Parathyroid adenoma (tissue), 2 donors: ENCODE data around the gene GADL1.

Source experiments
- H2AFZ ChIP-seq: fragments of 300-600 bp; sonication (generic); one replicate; pipeline ENCODE4 v1.7.0; 2017; ENCODE audit warnings: antibody characterized with exemption, mild to moderate bottlenecking
- H3K27ac ChIP-seq: fragments of 300-600 bp; sonication (generic); one replicate; pipeline ENCODE4 v1.7.0; 2017
- H3K27me3 ChIP-seq: fragments of 300-600 bp; sonication (generic); one replicate; pipeline ENCODE4 v1.7.0; 2017; ENCODE audit warnings: low read length; ENCODE audit not compliant: control insufficient read depth, insufficient read depth
- H3K36me3 ChIP-seq: fragments of 300-600 bp; sonication (generic); one replicate; pipeline ENCODE4 v1.7.0; 2017; ENCODE audit warnings: low read length; ENCODE audit not compliant: control insufficient read depth, insufficient read depth
- H3K4me1 ChIP-seq: fragments of 300-600 bp; sonication (generic); one replicate; pipeline ENCODE4 v1.7.0; 2017; ENCODE audit warnings: control low read depth
- H3K4me2 ChIP-seq: fragments of 300-600 bp; sonication (generic); one replicate; pipeline ENCODE4 v1.7.0; 2017; ENCODE audit warnings: low read length
- H3K4me3 ChIP-seq: fragments of 300-600 bp; sonication (generic); one replicate; pipeline ENCODE4 v1.7.0; 2017; ENCODE audit warnings: low read depth, low read length
- H3K79me2 ChIP-seq: fragments of 300-600 bp; sonication (generic); one replicate; pipeline ENCODE4 v1.7.0; 2017; ENCODE audit warnings: control low read depth
- H3K9ac ChIP-seq: fragments of 300-600 bp; sonication (generic); one replicate; pipeline ENCODE4 v1.7.0; 2017; ENCODE audit warnings: mild to moderate bottlenecking
- H3K9me3 ChIP-seq: fragments of 300-600 bp; sonication (generic); one replicate; pipeline ENCODE4 v1.7.0; 2017; ENCODE audit warnings: low read length; ENCODE audit not compliant: control insufficient read depth
- TF ChIP-seq, protein P1 (sequence below): fragments of 300-600 bp; sonication (generic); IDR thresholded peaks from one replicate; pipeline ENCODE4 v1.7.0; 2017; ENCODE audit warnings: antibody characterized with exemption, mild to moderate bottlenecking
- donor health status: primary hyperparathyroidism.

GADL1 gene

GRCh38 chr3:30749230-30749629, 145.2 kb downstream of the GADL1 start:
- H3K27ac ChIP-seq = no peak overlapping the region
- H3K79me2 ChIP-seq = no peaks in the 10 kb centered on the region
- H3K4me3 ChIP-seq = no peak overlapping the region
- TF ChIP-seq, protein P1, sequence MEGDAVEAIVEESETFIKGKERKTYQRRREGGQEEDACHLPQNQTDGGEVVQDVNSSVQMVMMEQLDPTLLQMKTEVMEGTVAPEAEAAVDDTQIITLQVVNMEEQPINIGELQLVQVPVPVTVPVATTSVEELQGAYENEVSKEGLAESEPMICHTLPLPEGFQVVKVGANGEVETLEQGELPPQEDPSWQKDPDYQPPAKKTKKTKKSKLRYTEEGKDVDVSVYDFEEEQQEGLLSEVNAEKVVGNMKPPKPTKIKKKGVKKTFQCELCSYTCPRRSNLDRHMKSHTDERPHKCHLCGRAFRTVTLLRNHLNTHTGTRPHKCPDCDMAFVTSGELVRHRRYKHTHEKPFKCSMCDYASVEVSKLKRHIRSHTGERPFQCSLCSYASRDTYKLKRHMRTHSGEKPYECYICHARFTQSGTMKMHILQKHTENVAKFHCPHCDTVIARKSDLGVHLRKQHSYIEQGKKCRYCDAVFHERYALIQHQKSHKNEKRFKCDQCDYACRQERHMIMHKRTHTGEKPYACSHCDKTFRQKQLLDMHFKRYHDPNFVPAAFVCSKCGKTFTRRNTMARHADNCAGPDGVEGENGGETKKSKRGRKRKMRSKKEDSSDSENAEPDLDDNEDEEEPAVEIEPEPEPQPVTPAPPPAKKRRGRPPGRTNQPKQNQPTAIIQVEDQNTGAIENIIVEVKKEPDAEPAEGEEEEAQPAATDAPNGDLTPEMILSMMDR = no peak
- no peaks in the 10 kb centered on the region for H3K9me3 ChIP-seq
- H3K27me3 ChIP-seq = no peaks in the 10 kb centered on the region
- H2AFZ ChIP-seq = no peak overlapping the region
- H3K36me3 ChIP-seq = no peaks in the 10 kb centered on the region
- H3K4me2 ChIP-seq = no peak overlapping the region
- H3K9ac ChIP-seq = no peak overlapping the region
- no peaks in the 10 kb centered on the region for H3K4me1 ChIP-seq

DNA sequence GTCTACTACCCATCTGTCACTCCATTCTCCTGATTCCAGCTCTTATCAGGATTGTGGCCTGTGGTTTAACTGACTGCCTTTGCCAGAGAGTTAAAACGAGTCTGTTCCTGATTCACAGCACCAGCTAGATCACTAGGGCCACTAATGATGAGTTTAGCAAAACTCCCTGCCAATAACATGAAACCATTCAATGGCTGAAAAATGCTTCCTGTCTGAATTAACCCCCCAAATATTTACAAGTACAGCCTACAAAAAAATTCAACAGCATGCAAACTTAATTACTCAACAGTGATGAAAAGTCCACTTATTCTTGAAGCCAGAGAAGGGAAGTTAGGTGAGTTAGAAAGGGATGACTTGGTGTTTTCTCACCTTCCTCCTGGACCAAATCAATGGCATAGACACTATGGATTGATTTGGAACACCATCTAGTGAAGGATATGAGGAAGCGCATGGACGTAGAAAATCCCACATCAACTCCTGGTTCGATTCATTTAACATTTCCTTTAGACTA, 146.6 kb downstream of the GADL1 start:
- Histone ChIP-seq H3K79me2 (no peaks in the 10 kb centered on the region), H3K9ac (no peak overlapping the region), H3K4me2 (no peak overlapping the region)

DNA sequence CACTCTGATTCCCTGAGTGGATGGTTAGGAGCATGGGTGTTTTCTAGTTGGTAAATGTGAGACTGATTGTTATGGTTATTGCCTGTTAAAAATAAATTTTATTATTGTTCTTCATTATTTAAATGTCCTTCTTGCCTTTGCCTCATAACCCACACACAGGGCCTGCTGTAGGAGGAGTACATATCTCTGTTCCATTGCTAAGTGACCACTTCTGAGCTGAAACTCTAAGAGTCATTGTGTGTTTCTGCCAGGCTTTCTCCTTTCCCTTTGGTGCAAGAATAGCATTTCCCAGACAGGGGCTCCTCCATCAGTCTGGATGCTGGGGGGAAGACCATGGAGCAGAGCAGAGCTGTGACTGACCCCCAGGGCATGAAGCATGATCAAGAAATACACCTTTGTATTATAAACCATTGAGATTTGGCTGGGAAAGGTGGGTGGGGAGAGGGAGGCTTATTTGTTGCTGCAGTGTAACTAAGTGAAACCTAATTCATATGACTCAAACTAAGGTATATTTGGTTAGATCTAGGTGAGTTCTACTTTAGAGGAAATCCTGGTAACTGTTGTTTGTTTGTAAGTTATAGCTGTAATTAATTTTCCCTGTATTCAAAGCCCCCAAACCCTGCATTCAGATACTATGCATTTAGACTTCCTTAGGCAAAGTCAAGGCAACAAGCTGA, 150.7 kb downstream of the GADL1 start:
- Histone ChIP-seq H3K4me3 (no peak overlapping the region), H3K79me2 (no peaks in the 10 kb centered on the region), H3K9me3 (no peaks in the 10 kb centered on the region), H3K9ac (no peak overlapping the region), H3K27me3 (no peaks in the 10 kb centered on the region), H2AFZ (no peak overlapping the region), H3K4me1 (no peaks in the 10 kb centered on the region), H3K27ac (no peak overlapping the region), H3K36me3 (no peaks in the 10 kb centered on the region), H3K4me2 (no peak overlapping the region)
- TF ChIP-seq, protein P1 = no peak

More for the DNA sequence above, 146.6 kb downstream of the GADL1 start:
- no peaks in the 10 kb centered on the region for H3K27me3 ChIP-seq
- no peak overlapping the region for H3K4me3 ChIP-seq
- no peaks in the 10 kb centered on the region for H3K4me1 ChIP-seq
- no peak overlapping the region for H2AFZ ChIP-seq
- no peaks in the 10 kb centered on the region for H3K36me3 ChIP-seq
- TF ChIP-seq, protein P1 = no peak
- H3K9me3 ChIP-seq = no peaks in the 10 kb centered on the region
- no peak overlapping the region for H3K27ac ChIP-seq

DNA sequence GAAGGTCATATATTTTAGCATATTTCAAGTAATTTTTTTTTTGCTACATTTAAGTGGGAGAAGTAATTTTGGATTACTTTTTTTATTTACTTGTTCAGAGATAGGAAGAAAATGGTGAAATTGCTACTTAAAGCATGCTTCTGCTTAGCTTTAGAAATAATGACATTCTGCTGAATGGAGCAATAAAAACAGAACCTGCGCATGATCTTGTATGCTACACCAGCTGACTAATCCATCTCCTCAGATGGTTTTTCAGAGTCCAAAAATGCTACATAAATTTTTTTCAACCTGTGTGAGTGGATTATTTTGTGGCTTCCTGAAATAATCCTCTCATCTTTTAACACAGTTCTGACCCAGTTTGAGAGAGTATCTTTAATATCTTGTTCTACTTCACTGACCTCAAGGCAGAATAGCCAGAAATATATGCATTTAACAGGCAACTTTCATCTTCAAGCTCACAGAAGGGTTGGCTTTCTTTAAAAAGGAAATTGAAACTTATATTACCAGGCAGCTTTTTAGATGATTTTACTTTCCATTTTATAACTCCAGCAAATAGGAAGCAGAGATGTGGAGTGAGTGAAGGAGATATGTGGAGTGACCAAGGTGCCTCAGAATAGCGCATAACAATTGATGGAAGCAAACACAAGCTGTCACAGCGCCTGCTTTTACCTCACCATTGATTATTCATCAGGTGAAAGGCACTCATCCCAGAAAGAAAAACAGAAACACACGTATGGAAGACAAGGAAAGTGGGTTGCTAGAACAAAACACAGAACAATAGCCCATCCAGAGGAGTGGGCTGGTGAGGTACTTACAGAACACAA, 151.5 kb downstream of the GADL1 start:
- no peak overlapping the region for H2AFZ ChIP-seq
- no peak overlapping the region for H3K4me3 ChIP-seq
- no peaks in the 10 kb centered on the region for H3K9me3 ChIP-seq
- no peaks in the 10 kb centered on the region for H3K4me1 ChIP-seq
- peak overlapping the region; percentile 2 for H3K4me2 ChIP-seq
- H3K36me3 ChIP-seq = no peaks in the 10 kb centered on the region
- H3K27ac ChIP-seq = no peak overlapping the region
- H3K27me3 ChIP-seq = no peaks in the 10 kb centered on the region
- no peaks in the 10 kb centered on the region for H3K79me2 ChIP-seq
- no peak overlapping the region for H3K9ac ChIP-seq
- TF ChIP-seq, protein P1 = no peak
